A673 (cell line): ENCODE results near the gene OSM.

Experiments used
- CTCF ChIP-seq: fragments of 300-800, 200-600 bp; sonication (generic); conservative IDR thresholded peaks from 2 replicates; pipeline ENCODE4 v1.5.1; 2017; ENCODE audit warnings: low read depth, mild to moderate bottlenecking, antibody characterized with exemption, low read length, moderate library complexity, mixed read lengths
- EZH2 ChIP-seq: fragments of 200-600 bp; sonication (generic); IDR thresholded peaks from 2 replicates; pipeline ENCODE4 v1.6.1; 2017; ENCODE audit warnings: borderline replicate concordance, low read depth, mild to moderate bottlenecking, mixed read lengths, antibody characterized with exemption, low read length; ENCODE audit not compliant: poor library complexity, severe bottlenecking

GRCh38 chr22:30265823-30266444 lies 717 bp downstream of the OSM start:
- TF ChIP-seq CTCF (no peak), EZH2 (no peak)
